Measurements from ENCODE around the gene TESK2.
"Not testable (repeated sequence)": the region's sequence is repeated elsewhere in the genome, so short reads cannot be mapped to it uniquely, and the experiment has no call there.

TESK2 gene

DNA sequence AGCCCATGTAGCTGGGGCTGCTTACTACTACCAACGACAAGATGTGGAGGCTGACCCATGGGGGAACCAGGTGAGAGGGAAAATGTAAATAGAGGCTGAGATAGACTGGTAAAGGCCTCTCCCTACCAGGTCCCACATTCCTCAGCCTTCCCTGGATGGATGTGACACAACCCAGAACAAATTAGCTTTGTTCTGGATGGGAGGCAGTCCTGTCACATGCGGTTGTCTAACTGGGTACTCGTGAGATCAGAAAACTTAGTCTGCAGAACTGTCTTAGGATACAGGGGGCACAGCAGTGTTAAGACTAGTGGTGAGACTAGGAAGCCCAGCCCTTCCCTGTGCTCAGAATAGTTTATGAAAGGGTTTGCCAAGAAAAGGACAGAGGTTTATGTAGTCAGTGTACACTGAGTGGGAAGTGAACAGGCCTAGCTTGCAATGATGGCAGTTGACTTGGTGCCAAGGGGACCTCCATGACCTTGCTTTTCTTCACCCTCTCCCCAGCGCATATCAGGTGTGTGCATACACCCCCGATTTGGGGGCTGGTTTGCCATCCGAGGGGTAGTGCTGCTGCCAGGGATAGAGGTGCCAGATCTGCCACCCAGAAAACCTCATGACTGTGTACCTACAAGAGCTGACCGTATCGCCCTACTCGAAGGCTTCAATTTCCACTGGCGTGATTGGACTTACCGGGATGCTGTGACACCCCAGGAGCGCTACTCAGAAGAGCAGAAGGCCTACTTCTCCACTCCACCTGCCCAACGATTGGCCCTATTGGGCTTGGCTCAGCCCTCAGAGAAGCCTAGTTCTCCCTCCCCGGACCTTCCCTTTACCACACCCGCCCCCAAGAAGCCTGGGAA, 17.6 kb upstream of the TESK2 start:
- DNase-seq: no peak

DNA sequence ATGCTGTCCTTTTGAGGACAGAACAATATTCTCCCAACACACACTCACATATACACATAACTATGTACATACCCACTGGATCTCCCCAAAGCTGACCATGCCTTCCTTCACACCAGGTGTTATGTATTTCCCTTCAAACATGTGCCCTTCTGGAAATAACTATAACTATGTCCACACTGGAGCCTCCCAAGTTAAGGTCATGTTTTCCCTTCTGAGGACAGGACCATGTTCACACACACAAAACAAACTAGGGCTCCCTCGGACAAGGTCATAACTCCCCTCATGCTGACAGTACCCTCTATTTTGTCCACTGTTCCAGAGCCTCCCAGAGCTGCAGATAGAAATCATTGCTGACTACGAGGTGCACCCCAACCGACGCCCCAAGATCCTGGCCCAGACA, 16.9 kb upstream of the TESK2 start:
- no peak for DNase-seq

DNA sequence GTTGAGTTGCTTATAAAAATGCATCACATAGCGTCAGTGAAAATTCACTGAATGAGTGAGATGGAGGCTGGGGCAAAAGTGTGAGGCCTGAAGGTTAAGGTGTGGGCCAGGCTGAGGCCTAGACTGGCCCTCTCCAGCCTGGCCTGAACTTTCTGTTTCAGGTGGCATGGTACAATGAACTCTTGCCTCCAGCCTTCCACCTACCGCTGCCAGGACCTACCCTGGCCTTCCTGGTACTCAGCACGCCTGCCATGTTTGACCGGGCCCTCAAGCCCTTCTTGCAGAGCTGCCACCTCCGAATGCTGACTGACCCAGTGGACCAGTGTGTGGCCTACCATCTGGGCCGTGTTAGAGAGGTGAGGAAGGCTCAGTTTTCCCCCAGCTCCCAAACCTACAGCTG, 16.2 kb upstream of the TESK2 start:
- no peak for DNase-seq

DNA sequence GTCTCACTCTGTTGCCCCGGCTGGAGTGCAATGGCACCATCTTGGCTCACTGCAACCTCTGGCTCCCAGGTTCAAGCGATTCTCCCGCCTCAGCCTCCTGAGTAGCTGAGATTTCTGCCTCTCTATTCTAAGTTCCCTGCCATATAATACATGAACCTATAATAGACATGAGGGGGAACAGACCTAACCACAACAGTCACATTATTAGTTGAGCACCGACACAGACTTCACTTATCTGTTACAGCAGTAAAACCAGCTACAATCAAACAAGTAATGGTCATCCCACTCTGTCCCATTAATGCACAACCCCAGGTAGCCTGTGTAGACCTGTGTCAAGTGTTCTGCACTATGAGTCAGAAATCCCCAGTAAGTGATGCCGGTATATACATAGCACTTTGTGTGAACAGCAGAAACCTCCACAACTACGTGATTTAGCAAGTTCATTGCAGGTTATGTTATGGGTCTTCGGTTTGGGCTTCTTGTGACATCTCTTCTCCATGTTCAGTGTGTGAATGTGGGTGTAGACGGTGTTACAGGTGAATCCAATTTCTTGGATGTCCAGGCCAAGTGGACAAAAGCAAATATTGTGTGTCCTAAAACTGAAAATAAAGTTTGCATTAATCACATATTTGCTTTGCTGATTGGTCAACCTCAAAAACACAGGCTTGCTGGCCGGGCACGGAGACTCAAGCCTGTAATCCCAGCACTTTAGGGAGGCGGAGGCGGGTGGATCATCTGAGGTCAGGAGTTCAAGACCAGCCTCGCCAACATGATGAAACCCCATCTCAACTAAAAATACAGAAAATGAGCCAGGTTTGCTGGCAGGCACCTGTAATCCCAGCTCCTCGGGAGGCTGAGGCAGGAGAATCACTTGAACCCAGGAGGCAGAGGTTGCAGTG, 12.7 kb upstream of the TESK2 start:
- no peak for DNase-seq

DNA sequence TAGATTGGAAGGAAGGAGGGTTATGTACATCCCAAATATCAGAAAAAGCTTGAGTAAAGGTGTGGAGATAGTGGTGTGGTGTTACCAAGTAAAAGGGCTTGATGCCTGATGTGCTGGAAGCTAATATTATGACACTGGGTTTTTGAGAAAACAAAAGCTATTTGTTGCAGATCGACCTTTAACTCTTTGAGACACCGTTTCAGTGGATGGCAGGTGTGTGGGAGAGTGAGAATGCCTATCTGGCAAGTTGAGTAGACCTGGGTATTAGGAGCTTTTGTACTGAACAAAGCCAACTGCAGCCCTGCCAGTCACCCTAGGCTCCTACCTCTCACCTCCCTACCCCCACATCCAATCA, 10.5 kb upstream of the TESK2 start:
- DNase-seq: no peak

DNA sequence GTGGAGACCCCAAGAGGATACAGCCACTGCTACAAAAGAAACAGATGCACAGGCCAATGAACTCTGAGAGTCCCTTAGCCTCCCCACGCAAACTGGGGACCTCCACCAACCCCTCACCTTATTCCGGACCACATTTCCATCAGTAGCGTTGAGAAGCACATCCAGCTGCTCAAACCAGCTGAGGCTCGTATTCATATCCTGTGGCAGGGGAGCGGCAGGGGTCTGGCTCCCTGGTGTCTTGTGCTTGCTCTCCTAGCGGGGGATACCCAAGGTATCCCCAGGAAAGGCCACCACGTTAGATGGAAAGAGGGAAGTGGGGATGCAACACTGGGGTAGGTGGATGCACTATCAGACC, 8.4 kb upstream of the TESK2 start:
- DNase-seq: no peak

DNA sequence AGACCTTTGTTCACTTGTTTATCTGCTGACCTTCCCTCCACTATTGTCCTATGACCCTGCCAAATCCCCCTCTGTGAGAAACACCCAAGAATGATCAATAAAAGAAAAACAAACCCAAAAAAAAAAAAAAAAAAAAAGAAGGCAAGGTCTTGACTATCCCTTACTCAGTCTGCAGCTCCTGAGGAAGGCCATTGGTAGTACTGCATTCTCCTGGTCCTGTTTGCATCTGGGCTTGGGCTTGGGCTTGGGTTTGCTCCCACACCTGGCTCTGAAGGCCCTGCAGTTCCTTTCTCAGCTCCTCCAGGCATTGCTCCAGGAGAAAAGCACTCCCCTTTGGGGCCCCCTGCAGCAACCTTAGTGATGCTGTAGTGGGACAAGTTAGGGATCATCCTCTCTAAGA, 7.3 kb upstream of the TESK2 start:
- DNase-seq: no peak

DNA sequence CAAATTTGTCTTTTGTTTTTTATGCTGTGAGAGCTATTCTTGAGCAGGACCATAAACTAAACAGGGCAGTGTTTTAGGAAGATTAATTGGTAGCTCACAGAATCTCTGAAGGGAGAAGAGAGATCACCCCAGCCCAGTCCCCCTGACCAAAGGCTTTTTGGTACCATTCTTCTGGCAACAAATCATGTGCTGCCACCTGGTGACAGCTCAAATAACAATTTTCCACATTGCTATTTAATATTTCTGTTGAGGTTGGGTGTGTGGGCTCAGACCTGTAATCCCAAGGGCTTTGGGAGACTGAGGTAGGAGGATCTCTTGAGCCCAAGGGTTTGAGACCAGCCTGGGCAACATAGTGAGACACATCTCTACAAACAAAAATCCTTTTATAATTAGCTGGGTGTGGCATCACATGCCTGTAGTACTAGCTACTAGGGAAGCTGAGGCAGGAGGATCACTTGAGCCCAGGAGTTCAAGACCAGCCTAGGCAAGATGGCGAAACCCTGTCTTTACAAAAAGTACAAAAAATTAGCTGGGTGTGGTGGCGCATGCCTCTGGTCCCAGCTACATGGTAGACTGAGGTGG, 2.2 kb upstream of the TESK2 start:
- DNase-seq: peak; percentile 64

DNA sequence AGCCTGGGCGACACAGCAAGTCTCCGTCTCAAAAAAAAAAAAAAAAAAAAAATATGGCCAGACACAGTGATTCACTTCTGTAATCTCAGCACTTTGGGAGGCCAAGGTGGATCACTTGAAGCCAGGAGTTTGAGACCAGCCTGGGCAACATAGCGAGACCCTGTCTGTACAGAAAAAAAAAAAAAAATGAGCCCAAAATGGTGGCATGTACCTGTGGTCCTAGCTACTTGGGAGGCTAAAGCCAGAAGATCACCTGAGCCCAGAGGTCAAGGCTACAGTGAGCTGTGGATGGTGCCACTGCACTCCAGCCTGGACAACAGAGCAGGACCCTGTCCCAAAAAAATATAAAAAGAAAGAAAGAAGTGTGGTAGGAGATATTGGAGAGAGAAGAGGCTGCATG, 1.7 kb upstream of the TESK2 start:
- no peak for DNase-seq

DNA sequence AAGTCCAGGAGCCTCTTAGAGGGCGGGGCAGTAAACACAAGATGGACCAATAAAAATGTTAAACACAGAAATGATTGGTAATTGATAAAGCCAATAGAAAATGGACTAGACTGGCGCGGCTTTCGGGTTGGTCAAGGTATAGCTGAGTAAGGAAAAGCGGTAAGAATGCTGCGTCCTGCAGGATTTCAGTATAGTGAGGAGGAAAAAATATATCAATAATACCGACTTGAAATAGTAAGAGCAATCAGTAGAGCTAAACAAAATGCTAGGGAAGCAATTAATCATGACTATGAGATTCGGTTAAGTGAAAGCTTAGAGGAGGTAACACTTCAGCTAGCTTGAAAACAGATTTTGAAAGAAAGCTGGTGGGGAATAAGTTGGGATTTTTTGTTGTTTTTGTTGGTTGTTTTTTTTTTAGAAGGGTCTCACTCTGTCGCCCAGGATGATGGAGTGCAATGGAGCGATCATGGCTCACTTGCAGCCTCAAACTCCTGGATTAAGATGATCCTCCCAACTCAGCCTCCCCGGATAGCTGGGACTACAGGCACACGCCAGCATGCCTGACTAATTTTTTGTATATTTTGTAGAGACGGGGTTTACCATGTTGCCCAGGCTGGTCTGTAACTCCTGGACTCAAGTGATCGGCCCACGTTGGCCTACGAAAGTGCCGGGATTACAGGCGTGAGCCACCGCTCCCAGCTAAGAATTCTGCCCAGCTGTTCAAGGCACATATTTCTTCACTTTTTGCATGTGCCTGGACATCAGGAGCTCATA, 711 bp upstream of the TESK2 start:
- no peak for DNase-seq

DNA sequence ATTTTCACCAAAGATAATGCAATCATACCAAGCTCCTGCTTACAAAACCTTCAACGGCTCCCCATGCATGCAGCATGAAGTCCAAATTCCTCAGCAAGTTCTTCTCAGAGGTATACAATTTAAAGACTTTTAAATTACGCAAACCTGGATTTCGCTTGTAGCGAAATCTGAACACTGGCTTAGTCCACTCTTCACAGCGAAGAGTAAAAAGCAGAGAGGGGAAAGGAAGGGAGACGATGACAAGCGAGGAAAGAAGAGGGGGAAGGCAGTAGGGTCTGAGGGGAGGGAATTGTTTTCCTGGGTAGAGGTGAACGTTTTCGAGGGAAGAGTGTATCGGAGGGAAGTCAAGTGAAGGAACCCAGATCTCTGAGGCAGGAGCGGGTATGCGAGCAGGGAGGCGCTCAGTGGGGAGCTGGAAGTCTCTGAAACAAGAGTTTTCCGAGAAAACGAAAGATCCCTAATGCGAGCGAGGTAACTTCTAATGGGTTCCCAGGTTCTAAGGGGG, 790 bp downstream of the TESK2 start:
- DNase-seq: no peak

DNA sequence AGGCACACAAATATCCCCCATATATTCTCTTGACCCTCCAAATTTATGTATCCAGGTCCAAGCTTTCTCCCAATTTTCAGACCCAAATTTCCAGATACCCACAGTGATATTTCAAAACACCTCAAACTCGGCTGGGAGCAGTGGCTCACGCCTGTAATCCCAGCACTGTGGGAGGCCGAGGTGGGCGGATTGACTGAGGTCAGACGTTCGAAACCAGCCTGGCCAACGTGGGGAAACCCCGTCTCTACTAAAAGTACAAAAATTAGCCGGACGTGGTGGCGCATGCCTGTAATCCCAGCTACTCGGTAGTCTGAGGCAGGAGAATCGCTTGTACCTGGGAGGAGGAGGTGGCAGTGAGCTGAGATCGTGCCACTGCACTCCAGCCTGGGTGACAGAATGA, 1.6 kb downstream of the TESK2 start:
- peak; percentile 6 for DNase-seq

DNA sequence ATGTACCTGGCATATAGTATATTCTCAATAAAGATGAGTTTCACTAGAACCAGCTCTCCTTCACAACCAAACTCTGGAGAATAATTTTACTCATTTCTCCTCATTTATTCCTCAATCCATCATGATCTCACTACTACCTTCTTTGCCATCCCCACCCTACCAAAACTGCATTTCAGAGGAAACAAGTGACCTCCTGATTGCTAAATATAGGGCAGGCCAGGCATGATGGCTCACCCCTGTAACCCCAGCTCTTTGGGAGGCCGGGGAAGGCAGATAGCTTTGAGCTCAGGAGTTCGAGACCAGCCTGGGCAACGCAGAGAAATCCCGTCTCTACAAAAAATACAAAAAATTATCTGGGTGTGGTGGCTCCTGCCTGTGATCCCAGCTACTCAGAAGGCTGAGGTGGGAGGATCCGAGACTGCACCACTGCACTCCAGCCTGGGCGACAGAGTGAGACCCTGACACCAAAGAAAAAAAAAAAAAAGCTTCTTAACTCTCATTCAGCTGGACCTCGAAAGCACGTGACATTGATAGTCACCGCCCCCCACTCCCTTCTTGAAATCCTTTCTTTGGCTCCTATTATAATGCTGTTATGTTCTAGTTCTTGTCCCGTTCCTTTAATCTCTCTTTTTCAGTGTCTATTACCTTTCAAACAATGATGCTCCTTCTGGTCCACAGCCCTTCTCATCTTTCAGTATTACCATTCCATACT, 2.1 kb downstream of the TESK2 start:
- DNase-seq: no peak

DNA sequence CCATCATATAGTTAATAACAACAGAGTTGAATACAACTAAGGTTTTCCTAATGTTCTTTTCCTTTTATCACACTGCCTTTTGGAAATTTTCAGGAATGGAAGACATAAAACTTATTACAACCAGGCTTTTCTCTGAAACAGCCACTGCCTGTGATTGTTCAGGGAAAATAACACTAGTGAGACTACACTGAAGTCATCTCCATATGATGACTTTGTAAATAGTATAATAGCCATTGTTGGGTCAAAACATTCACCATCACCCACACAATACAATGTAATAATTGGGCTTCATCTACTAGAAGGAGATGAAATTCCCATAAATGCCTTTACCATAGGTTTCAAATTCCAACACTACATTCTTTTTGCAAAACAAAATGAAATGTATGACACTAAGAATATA, 5.0 kb downstream of the TESK2 start:
- DNase-seq: no peak

DNA sequence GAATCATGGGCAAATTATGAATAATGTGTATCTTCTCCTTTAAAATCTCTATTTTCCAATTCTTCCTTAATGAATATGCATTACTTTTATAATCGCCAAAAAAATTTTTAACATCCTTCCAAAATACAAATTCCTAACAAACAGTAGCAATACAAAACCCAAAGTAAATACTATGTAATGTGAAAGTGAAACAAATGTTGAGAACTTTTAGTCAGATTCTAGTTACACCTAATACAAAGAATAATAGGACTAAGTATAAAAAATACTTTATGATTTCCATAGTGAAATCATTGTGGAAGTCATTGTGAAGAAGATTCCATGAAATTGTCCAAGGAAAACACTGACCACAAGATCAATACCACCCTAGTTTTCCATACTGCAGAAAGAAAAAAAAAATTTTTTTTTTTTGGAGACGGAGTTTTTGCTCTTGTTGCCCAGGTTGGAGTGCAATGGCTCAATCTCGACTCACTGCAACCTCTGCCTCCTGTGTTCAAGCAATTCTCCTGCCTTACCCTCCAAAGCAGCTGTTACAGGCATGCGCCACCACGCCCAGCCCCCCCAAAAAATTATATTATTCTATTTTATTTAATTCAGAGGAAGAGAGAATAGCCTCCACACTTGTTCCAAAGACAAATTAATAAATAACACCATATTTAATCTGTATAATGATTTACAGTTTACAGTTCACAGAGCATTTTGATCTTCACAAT, 11.8 kb downstream of the TESK2 start:
- no peak for DNase-seq

DNA sequence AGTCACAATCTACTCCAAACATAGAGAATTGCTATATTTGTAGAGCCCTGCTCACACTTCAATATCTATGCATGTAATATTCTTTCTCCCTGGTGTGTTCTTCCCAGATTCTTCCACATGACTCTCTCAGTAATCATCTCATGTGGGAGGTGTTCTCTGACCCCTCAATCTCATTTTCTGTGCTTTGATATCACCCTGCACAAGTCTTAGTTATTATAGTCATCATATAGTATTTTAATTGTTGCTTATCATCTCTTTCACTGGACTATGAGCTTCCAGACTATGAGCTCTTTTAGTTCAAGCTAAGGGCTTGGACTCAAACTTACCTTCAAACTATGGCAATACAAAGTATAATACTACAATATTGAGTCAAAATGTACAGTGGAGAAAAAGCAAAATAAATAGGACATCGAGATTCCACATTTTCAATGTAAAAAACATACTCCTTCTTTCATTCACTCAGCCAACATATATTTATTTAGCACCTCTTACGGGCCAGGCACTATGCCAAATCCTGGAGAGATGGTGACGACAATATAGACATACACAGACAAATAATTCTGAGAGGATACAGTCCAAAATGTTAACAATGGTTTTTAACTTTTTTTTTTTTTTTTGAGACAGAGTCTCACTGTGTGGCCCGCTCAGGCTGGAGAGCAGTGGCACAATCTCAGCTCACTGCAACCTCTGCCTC, 12.7 kb downstream of the TESK2 start:
- DNase-seq: no peak

DNA sequence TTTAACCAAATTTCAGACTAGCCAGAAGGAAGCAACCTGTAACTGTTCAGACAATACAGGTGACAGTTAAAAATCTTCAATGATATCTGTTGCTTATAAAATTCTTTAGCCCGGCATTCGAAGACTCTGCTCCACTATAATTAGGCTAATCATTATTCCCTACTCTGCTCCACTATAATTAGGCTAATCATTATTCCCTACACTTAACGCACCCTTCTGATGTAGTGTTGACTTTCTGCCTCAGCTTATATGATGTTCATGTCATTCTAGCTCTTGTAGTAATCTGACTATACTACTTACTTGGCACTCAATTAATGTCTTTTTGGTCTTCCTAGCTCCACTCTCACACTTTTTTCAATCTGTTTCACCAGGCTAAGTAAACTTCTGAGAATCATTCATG, 13.3 kb downstream of the TESK2 start:
- no peak for DNase-seq

DNA sequence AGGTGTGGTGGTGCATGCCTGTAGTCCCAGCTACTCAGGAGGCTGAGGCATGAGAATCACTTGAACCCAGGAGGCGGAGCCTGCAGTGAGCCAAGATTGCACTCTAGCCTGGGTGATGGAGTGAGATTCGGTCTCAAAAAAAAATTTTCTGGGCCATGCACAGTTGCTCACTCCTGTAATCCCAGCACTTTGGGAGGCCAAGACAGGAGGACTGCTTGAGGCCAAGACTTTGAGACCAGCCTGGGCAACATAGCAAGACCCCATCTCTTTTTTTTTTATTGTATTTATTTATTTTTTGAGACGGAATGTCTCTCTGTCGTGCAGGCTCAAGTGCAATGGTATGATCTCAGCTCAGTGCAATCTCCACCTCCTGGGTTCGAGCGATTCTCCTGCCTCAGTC, 16.8 kb downstream of the TESK2 start:
- DNase-seq: not testable (repeated sequence)

DNA sequence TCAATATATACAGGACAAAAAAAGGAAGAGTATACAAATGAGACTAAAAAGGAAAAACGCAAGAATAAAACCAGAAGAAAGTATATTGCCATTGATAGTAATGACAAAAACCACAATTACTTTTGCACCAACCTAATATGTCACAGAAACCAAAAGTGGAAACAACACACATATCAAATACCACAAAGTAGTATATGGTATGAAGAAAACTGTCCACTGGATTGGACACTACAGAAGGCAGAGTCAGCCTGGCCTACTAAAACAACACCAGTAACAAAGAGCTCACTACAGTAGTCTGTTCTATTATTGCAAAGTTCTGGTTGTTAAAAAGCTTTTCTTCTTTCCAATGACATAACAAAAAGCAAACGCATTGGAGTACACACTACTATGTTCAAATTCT, 17.7 kb downstream of the TESK2 start:
- no peak for DNase-seq

DNA sequence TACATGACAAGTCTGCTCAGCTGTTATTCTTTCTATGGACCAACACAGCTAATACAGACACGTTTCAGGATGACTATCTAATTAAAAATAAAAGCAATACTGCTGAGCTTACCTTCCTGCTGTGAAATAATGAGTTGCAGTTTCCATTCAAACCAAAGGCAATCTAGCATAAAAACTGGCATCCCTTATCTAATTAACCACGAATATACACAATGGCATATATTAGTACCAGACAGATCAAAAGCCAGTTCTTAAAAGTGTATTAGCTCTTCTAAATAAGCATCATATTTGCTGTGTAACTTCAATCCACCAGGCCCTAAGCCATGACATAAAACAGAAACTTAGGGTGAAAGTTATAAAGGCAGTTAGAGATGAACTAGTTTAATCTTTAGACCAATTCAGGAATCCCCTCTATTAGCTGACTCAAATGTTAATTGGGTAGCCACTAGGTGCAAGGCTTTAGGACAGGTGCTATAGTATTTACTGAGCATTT, 20.6 kb downstream of the TESK2 start:
- no peak for DNase-seq

DNA sequence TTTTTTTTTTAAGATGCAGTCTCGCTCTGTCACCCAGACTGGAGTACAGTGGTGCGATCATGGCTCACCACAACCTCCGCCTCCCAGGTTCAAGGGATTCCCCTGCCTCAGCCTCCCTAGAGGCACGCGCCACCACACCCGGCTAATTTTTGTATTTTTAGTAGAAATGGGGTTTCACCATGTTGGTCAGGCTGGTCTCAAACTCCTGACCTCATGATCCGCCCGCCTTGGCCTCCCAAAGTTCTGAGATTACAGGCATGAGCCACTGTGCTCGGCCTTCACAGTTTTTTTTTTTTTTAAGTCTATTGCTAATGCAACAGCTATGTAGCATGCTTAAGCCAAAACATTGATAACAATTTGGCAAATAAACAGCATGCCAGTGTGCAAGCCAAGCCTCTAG, 23.6 kb downstream of the TESK2 start:
- DNase-seq: not testable (repeated sequence)
